NCI-H526 (cell line): ENCODE measurements around the gene SPSB3.

Experiments used
- DNase-seq, 2 experiments: peaks; one replicate each; lab custom pipeline; 2025; lab: John Stamatoyannopoulos, UW

SPSB3 gene

GRCh38 chr16:1763521-1764511 is 18.6 kb downstream of the SPSB3 start:
- peak; percentile 42 to 62 for DNase-seq

DNA sequence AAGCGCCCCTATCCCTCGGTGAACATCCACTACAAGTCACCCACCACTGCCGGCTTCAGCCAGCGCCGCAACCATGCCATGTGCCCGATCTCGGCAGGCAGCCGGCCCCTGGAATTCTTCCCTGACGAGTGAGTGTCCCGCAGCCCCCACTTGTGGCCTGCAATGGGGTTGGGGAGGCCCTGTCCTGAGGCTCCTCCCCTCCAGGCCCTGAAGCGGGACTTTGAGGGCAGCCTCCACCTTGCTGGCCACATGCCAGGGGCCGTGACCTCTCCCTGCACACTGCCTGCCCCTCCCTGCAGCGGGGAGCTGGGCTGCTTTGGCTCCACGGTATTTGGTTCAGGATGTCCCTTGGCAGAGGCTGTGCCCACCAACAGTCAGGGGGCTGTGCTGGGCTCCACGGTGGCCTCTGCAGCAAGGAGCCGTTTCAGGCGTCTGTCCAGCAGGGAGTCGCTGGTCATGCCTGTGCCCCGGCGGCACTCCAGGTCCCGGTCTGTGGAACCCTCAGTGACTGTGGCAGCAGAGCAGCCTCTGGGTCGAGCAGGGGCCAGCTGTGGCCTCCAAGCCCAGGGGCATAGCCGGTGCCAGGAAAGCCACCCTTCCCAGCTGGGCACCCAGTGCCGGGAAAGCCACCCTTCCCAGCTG is 19.4 kb downstream of the SPSB3 start:
- no peak for DNase-seq

- no peak for DNase-seq
These were observed 20.0 kb downstream of the SPSB3 start for GRCh38 chr16:1762196-1762878.

DNA sequence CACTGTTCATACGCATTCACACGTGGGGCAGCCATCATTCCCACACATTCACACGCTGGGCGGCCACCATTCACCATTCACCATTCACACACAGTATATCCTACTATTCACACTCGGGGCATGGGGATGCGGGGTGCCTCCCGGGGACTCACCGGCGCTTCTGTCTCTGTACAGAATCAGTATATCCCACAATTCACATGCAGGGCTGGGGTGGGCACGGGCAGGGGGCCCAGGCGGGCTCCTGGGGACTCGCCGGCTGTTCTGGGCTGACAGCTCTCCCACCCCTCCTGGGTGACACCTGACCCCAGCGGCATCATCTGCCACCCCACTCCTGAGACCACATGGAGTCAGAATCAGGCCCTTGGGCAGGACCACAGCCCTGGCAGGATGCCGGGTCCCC is 20.6 kb downstream of the SPSB3 start:
- no peak for DNase-seq

GRCh38 chr16:1760911-1761310 is 21.5 kb downstream of the SPSB3 start:
- DNase-seq = no peak

DNA sequence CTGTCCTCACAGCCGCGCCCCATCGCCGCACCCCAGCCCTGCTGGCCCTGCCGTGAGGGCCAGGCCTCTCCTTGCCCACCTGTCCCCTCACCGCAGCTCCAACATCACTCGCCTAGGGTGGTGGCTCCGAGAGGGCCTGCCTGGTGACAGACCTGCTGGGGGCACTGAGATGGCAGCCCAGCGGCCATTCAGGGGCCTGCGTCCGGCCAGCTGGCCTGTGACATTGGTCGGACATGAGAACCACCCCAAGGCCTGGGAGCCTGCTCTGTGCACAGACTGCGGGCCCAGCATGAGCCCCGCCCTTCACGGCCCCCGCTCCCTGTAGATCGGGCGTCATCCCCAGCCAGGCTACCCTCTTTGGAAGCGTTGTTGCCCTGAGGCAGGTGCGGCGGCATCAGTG is 22.9 kb downstream of the SPSB3 start:
- DNase-seq = no peak

DNA sequence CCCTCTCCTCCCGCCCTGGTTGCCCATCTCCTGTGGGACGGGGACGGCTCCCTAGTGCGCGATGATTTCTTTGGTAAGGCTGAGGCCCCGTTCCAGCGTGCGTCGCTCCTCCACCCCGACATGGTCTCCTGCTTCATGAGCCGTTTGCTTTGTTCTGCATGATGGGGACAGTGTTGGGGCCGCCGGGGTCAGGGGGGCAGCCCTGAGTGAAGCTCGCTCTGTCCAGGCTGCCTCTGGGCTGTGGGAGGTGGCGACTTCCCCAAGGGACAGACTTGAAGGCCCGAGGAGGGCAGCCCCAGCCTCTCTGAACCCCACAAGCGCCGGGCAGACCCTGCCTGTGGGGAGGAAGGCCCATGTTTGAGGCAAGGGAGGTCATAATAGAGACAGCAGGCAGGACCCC is 23.4 kb downstream of the SPSB3 start:
- no peak for DNase-seq

GRCh38 chr16:1757714-1758461 is 24.5 kb downstream of the SPSB3 start:
- no peak for DNase-seq

DNA sequence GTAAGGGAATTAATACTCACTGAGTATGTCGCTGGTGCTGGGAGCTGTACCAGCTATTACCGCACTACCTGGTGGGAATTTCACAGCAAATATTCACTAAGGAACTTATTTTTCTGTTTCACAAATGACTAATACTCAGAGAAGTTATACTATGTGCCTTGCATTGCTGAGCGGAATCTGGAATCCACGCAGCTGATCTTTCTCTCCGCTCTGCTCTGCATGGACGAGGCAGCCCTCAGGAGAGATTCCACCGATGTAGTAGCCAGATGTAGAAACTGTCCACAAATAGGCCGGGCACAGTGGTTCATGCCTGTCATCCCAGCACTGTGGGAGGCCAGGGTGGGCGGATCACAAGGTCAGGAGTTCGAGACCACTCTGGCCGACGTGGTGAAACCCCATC is 28.2 kb downstream of the SPSB3 start:
- DNase-seq = no peak

- DNase-seq = no peak
These were observed 29.5 kb downstream of the SPSB3 start for GRCh38 chr16:1752853-1753252.

- DNase-seq = no peak
These were observed 30.4 kb downstream of the SPSB3 start for GRCh38 chr16:1751946-1752345.

- no peak for DNase-seq
These were observed 32.9 kb downstream of the SPSB3 start for GRCh38 chr16:1749152-1750117.

DNA sequence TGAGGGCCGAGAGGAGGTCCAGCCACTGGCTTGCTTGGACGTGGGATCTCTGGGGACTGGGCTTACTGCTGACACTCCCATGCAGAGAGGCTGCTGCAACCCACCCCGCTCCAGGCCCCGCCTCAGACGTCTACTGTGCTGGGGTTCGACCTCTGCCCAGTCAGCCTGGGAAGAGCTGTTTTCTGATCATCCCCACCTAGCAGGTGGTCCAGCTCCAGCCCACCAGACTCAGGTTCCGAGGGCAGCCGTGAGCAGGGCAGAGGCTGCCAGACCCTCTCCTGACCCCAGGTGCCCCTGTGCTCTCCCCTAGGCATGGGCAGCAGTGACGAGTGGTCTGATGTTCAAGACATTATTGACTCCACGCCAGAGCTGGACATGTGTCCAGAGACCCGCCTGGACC is 34.4 kb downstream of the SPSB3 start:
- DNase-seq = no peak

GRCh38 chr16:1746693-1747195 is 35.6 kb downstream of the SPSB3 start:
- DNase-seq = no peak

DNA sequence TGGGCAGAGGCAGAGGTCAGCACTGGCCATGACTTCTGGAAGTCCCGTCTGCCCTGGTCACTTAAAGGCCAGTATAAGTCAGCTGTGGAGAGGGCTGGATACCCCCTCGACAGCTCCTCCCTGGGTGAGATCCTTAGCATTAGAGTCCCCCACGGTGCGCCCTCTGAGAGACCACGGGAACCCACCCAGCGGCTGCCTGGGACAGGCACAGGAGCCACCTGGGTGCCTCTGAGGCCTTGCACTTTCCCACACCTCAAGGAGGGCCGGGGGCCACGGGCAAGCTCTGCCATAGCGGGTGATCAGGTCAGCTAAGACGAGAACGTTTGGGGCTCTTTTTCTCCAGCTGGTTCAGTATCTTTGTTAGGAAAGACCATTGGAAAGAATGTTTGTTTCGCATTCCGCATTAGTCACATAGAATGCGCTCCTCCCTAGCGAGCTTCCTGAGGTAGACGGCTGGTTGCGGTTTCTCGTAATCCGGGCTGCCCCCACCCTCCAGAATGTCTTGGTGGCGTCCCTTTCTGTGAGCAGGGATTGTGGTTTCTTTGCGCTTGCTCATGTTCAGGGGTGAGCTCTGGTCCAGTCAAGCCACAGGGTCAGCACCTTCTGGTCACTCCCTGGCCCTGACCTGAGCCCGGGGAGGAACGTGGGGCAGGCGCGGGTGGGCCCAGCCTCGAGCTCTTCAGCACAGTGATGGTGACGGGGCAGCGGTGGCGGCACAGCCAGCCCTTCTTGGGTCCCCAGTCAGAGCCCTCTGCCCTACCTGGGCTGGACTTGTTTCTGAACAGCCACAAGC is 36.3 kb downstream of the SPSB3 start:
- no peak for DNase-seq

GRCh38 chr16:1745181-1745899 is 37.0 kb downstream of the SPSB3 start:
- no peak for DNase-seq

GRCh38 chr16:1744338-1744840 is 38.0 kb downstream of the SPSB3 start:
- no peak for DNase-seq

GRCh38 chr16:1743376-1744337 is 38.7 kb downstream of the SPSB3 start:
- no peak for DNase-seq
